CD4-positive, alpha-beta T cell treated with Interferon alpha-2 for 1 hour (primary cell): ENCODE data around the gene SETD7.
"Not testable (repeated sequence)": the region's sequence is repeated elsewhere in the genome, so short reads cannot be mapped to it uniquely, and the experiment has no call there.

ENCODE experiments used
- DNase-seq, 2 donors: peaks; one replicate each; pipeline ENCODE4 v3.0.0-alpha.2; 2020 to 2022

SETD7 gene

GRCh38 chr4:139506774-139507173 lies 49.2 kb downstream of the SETD7 start:
- DNase-seq, result no peak

GRCh38 chr4:139503622-139504166 lies 52.3 kb downstream of the SETD7 start:
- no peak for DNase-seq

- no peak for DNase-seq
Measured at GRCh38 chr4:139501927-139502899, 53.8 kb downstream of the SETD7 start.

GRCh38 chr4:139501527-139501926 lies 54.5 kb downstream of the SETD7 start:
- DNase-seq, result no peak

- no peak for DNase-seq
Measured at GRCh38 chr4:139501117-139501516, 54.9 kb downstream of the SETD7 start.

GRCh38 chr4:139499186-139499585 lies 56.8 kb downstream of the SETD7 start:
- no peak for DNase-seq

- no peak for DNase-seq
Measured at GRCh38 chr4:139493176-139493575, 62.8 kb downstream of the SETD7 start.

GRCh38 chr4:139492429-139492828 lies 63.6 kb downstream of the SETD7 start:
- DNase-seq, result no peak

- DNase-seq, result no peak
Measured at GRCh38 chr4:139489638-139490037, 66.4 kb downstream of the SETD7 start.

GRCh38 chr4:139488442-139488841 lies 67.6 kb downstream of the SETD7 start:
- DNase-seq, result no peak

GRCh38 chr4:139484783-139485311 lies 71.2 kb downstream of the SETD7 start:
- no peak for DNase-seq

- no peak for DNase-seq
Measured at GRCh38 chr4:139483000-139483399, 73.0 kb downstream of the SETD7 start.

GRCh38 chr4:139481465-139481864 lies 74.6 kb downstream of the SETD7 start:
- no peak for DNase-seq

- DNase-seq, result no peak
Measured at GRCh38 chr4:139476363-139476762, 79.7 kb downstream of the SETD7 start.

- no peak for DNase-seq
Measured at GRCh38 chr4:139472852-139473251, 83.2 kb downstream of the SETD7 start.

- DNase-seq, result no peak
Measured at GRCh38 chr4:139470997-139471665, 84.9 kb downstream of the SETD7 start.

- no peak for DNase-seq
Measured at GRCh38 chr4:139470295-139470694, 85.7 kb downstream of the SETD7 start.

- no peak for DNase-seq
Measured at GRCh38 chr4:139469869-139470268, 86.2 kb downstream of the SETD7 start.

GRCh38 chr4:139469216-139469615 lies 86.8 kb downstream of the SETD7 start:
- no peak for DNase-seq

GRCh38 chr4:139468756-139469155 lies 87.3 kb downstream of the SETD7 start:
- not testable (repeated sequence) for DNase-seq

GRCh38 chr4:139465922-139466321 lies 90.1 kb downstream of the SETD7 start:
- DNase-seq, result no peak

GRCh38 chr4:139464512-139464911 lies 91.5 kb downstream of the SETD7 start:
- not testable (repeated sequence) for DNase-seq

- no peak for DNase-seq
Measured at GRCh38 chr4:139461022-139461628, 94.9 kb downstream of the SETD7 start.
